A549 (cell line): Measurements from ENCODE around the gene AGBL4. TPM values are rescaled to one million over a fixed set of nuclear protein-coding genes. Genes with fewer than 3 reads are reported as not detected.

Experiments used
- ATAC-seq, 2 experiments: fragments of 200-7000 bp in 1 of 2; fragments of >200 bp in 1 of 2; cut with Nextera tagmentation in 1 of 2; cut with Tn5 transposase in 1 of 2; 3 replicates each; pipeline versions ENCODE4 v1.8.0 to v1.9.1; 2018 to 2020; ENCODE audit warnings: mild to moderate bottlenecking in 1 of 2, moderate library complexity in 1 of 2
- CTCF ChIA-PET: fragments of 300-600 bp; sonication (Branson Sonifier 250); formaldehyde crosslinking; extraction: SDS; loops from one replicate; lab custom pipeline; 2021; ENCODE audit warnings: antibody characterized with exemption, inconsistent platforms; lab: Yijun Ruan, JAX
- POLR2A ChIA-PET: fragments of 350-600 bp; formaldehyde crosslinking; extraction: SDS; loops from one replicate; lab custom pipeline; 2021; ENCODE audit warnings: antibody characterized with exemption, inconsistent platforms; lab: Yijun Ruan, JAX
- DNase-seq, 2 experiments: peaks; one replicate each; pipeline versions ENCODE4 v3.0.0 to v3.0.0-alpha.2; 2011 to 2016; ENCODE audit warnings: low read depth in 1 of 2, low spot score in 1 of 2
- FAIRE-seq: peaks from 2 replicates; lab custom pipeline; 2011; peaks lifted over from hg19 to GRCh38; lab: Jason Lieb, UNC
- H3K27ac ChIP-seq, 2 experiments: fragments of >200 bp; sonication (Bioruptor Twin); formaldehyde crosslinking; 3 replicates each; pipeline ENCODE4 v1.5.1; 2016 to 2017
- H3K4me1 ChIP-seq: fragments of >200 bp; sonication (Bioruptor Twin); formaldehyde crosslinking; 3 replicates; pipeline ENCODE4 v1.6.1; 2016
- H3K4me2 ChIP-seq: fragments of >200 bp; sonication (Bioruptor Twin); formaldehyde crosslinking; 3 replicates; pipeline ENCODE4 v1.6.1; 2016
- H3K4me3 ChIP-seq: fragments of >200 bp; sonication (Bioruptor Twin); formaldehyde crosslinking; 3 replicates; pipeline ENCODE4 v1.5.1; 2016
- H3K9me3 ChIP-seq: fragments of >200 bp; sonication (Bioruptor Twin); formaldehyde crosslinking; 3 replicates; pipeline ENCODE4 v1.6.1; 2016
- ATOH8 ChIP-seq: fragments of 250-450 bp; sonication (Bioruptor Pico); IDR thresholded peaks from 2 replicates; pipeline ENCODE4 v1.5.0; 2020; ENCODE audit warnings: low read depth, mild to moderate bottlenecking, moderate library complexity
- CBX2 ChIP-seq: fragments of 200-600 bp; sonication (generic); IDR thresholded peaks from 2 replicates; pipeline ENCODE4 v1.6.1; 2016; ENCODE audit warnings: low read depth, mild to moderate bottlenecking, borderline replicate concordance
- CBX8 ChIP-seq: fragments of 200-600 bp; sonication (generic); IDR thresholded peaks from 2 replicates; pipeline ENCODE4 v1.6.1; 2016
- CEBPB ChIP-seq, 2 experiments: fragments of >200 bp in 1 of 2; sonication (Bioruptor Twin) in 1 of 2; formaldehyde crosslinking in 1 of 2; IDR thresholded peaks; 2 replicates each; pipeline ENCODE4 v1.6.1; 2012 to 2016
- CTCF ChIP-seq: fragments of >200 bp; sonication (Bioruptor Twin); formaldehyde crosslinking; IDR thresholded peaks from 3 replicates; pipeline ENCODE4 v1.5.1; 2016
- E2F6 ChIP-seq: IDR thresholded peaks from 2 replicates; pipeline ENCODE4 v1.6.1; 2012; ENCODE audit warnings: low read depth, borderline replicate concordance
- EHF ChIP-seq: fragments of 250-450 bp; sonication (Bioruptor Pico); IDR thresholded peaks from 2 replicates; pipeline ENCODE4 v1.5.0; 2020; ENCODE audit warnings: mild to moderate bottlenecking
- EHMT2 ChIP-seq: fragments of 200-600 bp; sonication (generic); IDR thresholded peaks from 2 replicates; pipeline ENCODE4 v1.6.1; 2016; ENCODE audit warnings: antibody characterized with exemption, low read depth, mild to moderate bottlenecking, moderate library complexity
- ELK1 ChIP-seq: fragments of 150-350 bp; IDR thresholded peaks from 2 replicates; pipeline ENCODE4 v1.6.1; 2014; ENCODE audit warnings: low read depth, mild to moderate bottlenecking, low read length
- FOSL2 ChIP-seq, 2 experiments: fragments of 450-650 bp in 1 of 2; fragments of >200 bp in 1 of 2; sonication (Bioruptor Twin) in 1 of 2; formaldehyde crosslinking; IDR thresholded peaks; 2 replicates each; pipeline versions ENCODE4 v1.5.0 to v1.6.1; 2016 to 2020; ENCODE audit warnings: mild to moderate bottlenecking in 1 of 2, moderate library complexity in 1 of 2
- HDAC2 ChIP-seq: fragments of 200-600 bp; sonication (generic); IDR thresholded peaks from 2 replicates; pipeline ENCODE4 v1.6.1; 2016
- HEYL ChIP-seq: fragments of 250-450 bp; sonication (Bioruptor Pico); IDR thresholded peaks from 2 replicates; pipeline ENCODE4 v1.8.0; 2021; ENCODE audit warnings: mild to moderate bottlenecking, moderate library complexity
- HOXA7 ChIP-seq: fragments of 250-450 bp; sonication (Bioruptor Pico); IDR thresholded peaks from 2 replicates; pipeline ENCODE4 v1.5.0; 2020; ENCODE audit warnings: mild to moderate bottlenecking, moderate library complexity
- HOXB5 ChIP-seq: fragments of 250-450 bp; sonication (Bioruptor Pico); IDR thresholded peaks from 2 replicates; pipeline ENCODE4 v1.5.0; 2020; ENCODE audit warnings: mild to moderate bottlenecking, moderate library complexity
- JUNB ChIP-seq: fragments of >200 bp; sonication (Bioruptor Twin); formaldehyde crosslinking; IDR thresholded peaks from 2 replicates; pipeline ENCODE4 v1.6.1; 2016
- MAX ChIP-seq: IDR thresholded peaks from 2 replicates; pipeline ENCODE4 v1.6.1; 2012
- MYC ChIP-seq: IDR thresholded peaks from 2 replicates; pipeline ENCODE4 v1.6.1; 2012; ENCODE audit warnings: mild to moderate bottlenecking, inconsistent platforms, low read length, improper control_type of control experiment, borderline replicate concordance
- NPAS2 ChIP-seq: fragments of 250-450 bp; sonication (Bioruptor Pico); IDR thresholded peaks from 2 replicates; pipeline ENCODE4 v1.8.0; 2022; ENCODE audit warnings: mild to moderate bottlenecking, moderate library complexity, borderline replicate concordance
- NR3C1 ChIP-seq: fragments of >200 bp; sonication (Bioruptor Twin); formaldehyde crosslinking; IDR thresholded peaks from 3 replicates; pipeline ENCODE4 v1.6.1; 2017
- POLR2A ChIP-seq: IDR thresholded peaks from 2 replicates; pipeline ENCODE4 v1.6.1; 2012; ENCODE audit warnings: mild to moderate bottlenecking, low read length
- POLR2AphosphoS2 ChIP-seq: conservative IDR thresholded peaks from 2 replicates; pipeline ENCODE4 v1.6.1; 2012; ENCODE audit warnings: low read length, improper control_type of control experiment, inconsistent platforms
- TP53 ChIP-seq: fragments of 250-450 bp; sonication (Bioruptor Pico); IDR thresholded peaks from 2 replicates; pipeline ENCODE4 v1.5.0; 2021; ENCODE audit warnings: mild to moderate bottlenecking, moderate library complexity
- ZNF302 ChIP-seq: fragments of 250-450 bp; sonication (Bioruptor Pico); IDR thresholded peaks from 2 replicates; pipeline ENCODE4 v1.9.0; 2021; ENCODE audit warnings: inconsistent platforms, mild to moderate bottlenecking, moderate library complexity
- WGBS: methylation state at CpG from one replicate; pipeline ENCODE4 v1.1.6; 2017; ENCODE audit errors: missing lambda C conversion rate; 5-methylcytosine and 5-hydroxymethylcytosine counted together
- polyA plus RNA-seq, 4 experiments: library from polyadenylated mRNA; depleted of rRNA in 3 of 4; stranded (reverse); fragments of >200 nt; fragmentation: RNase III in 1 of 4; extraction: RNeasy Plus Mini Kit Qiagen cat#74134 plus additional on column Dnase treatment in 1 of 4; gene quantifications; 2 replicates in 3 of 4; 3 replicates in 1 of 4; pipeline ENCODE4 v1.2.3, GENCODE V29; 2011 to 2017

AGBL4 gene
- polyA plus RNA-seq, 2 of the 4 experiments (the other 2 are of a cell fraction): not detected

GRCh38 chr1:48611841-48612240 is 1411.9 kb downstream of the AGBL4 start:
- Histone ChIP-seq H3K9me3 (no peaks in the 10 kb centered on the region), H3K4me3 (no peak overlapping the region), H3K27ac (no peak overlapping the region), H3K4me2 (no peak overlapping the region), H3K4me1 (no peaks in the 10 kb centered on the region)
- no peak for TF ChIP-seq MAX
- WGBS: 59% methylated on average over 2 of the region's 2 CpGs
- CTCF ChIA-PET: no interaction called here
- no peak for FAIRE-seq
- DNase-seq: no peak
- POLR2A ChIA-PET: no interaction called here
- no peak for ATAC-seq

GRCh38 chr1:48610628-48611542 is 1412.9 kb downstream of the AGBL4 start:
- Histone ChIP-seq H3K4me3 (no peak overlapping the region), H3K9me3 (no peaks in the 10 kb centered on the region), H3K27ac (no peak overlapping the region), H3K4me1 (no peaks in the 10 kb centered on the region), H3K4me2 (no peak overlapping the region)
- TF ChIP-seq ELK1: no peak
- TF ChIP-seq NR3C1: no peak
- no peak for TF ChIP-seq TP53 (CRISPR knock-in tag)
- TF ChIP-seq E2F6: no peak
- no peak for TF ChIP-seq CTCF
- no peak for TF ChIP-seq CEBPB (IDR thresholded peaks at IDR 0.05)
- no peak for TF ChIP-seq NPAS2
- no peak for TF ChIP-seq ATOH8
- no peak for DNase-seq
- POLR2A ChIA-PET: no interaction called here
- WGBS: 8% methylated on average over 2 of the region's 3 CpGs
- CTCF ChIA-PET: no interaction called here
- ATAC-seq: no peak
- FAIRE-seq: no peak

- CTCF ChIA-PET: interaction anchor here (1.2 kb wide), 1 partner anchor 1725 kb away, joined by 3 read pairs; no protein-coding TSS in a partner anchor
- H3K4me3 ChIP-seq: no peak overlapping the region
- H3K4me2 ChIP-seq: no peak overlapping the region
- no peaks in the 10 kb centered on the region for H3K9me3 ChIP-seq
- FAIRE-seq: no peak
- no peak overlapping the region for H3K27ac ChIP-seq
- no peak for ATAC-seq
- no peak for DNase-seq
- no peaks in the 10 kb centered on the region for H3K4me1 ChIP-seq
- 6% methylated on average over 4 of the region's 4 CpGs for WGBS
- TF ChIP-seq MYC: no peak
- TF ChIP-seq JUNB: no peak
- TF ChIP-seq TP53 (CRISPR knock-in tag): no peak
- TF ChIP-seq NPAS2: no peak
- TF ChIP-seq HOXB5 (CRISPR knock-in tag): no peak
- no peak for TF ChIP-seq HEYL (CRISPR knock-in tag)
- POLR2A ChIA-PET: no interaction called here
These were observed 1414.9 kb downstream of the AGBL4 start for GRCh38 chr1:48608882-48609281.

- 26% methylated on average over 6 of the region's 6 CpGs for WGBS
- DNase-seq (no peak), ATAC-seq (no peak), FAIRE-seq (no peak)
- ChIA-PET CTCF (no interaction called here), POLR2A (no interaction called here)
- Histone ChIP-seq H3K27ac (no peak overlapping the region), H3K4me2 (no peak overlapping the region), H3K4me3 (no peak overlapping the region), H3K9me3 (no peaks in the 10 kb centered on the region), H3K4me1 (no peaks in the 10 kb centered on the region)
- no peak for TF ChIP-seq HOXA7 (CRISPR knock-in tag)
- no peak for TF ChIP-seq POLR2A
- no peak for TF ChIP-seq POLR2AphosphoS2
- TF ChIP-seq ZNF302 (CRISPR knock-in tag): no peak
- no peak for TF ChIP-seq HDAC2
- no peak for TF ChIP-seq CBX2
- TF ChIP-seq EHF (CRISPR knock-in tag): no peak
- no peak for TF ChIP-seq CBX8
- no peak for TF ChIP-seq CTCF
- TF ChIP-seq FOSL2 (IDR thresholded peaks at IDR 0.05): no peak
- no peak for TF ChIP-seq FOSL2 (CRISPR knock-in tag; IDR thresholded peaks at IDR 0.05)
- no peak for TF ChIP-seq EHMT2
These were observed 1420.5 kb downstream of the AGBL4 start for GRCh38 chr1:48603222-48603621.
